ENCODE measurements around the gene UNC5C. TPM values are rescaled to one million over a fixed set of nuclear protein-coding genes. Genes with fewer than 3 reads are reported as not detected.

UNC5C gene
- total RNA-seq, 2 experiments from 2014 or later = not detected

- no peak for DNase-seq
- Mint-ChIP-seq H3K4me3 (no peak overlapping the region), H3K27me3 (no peaks in the 10 kb centered on the region), H3K4me1 (ENCODE audit: low read depth) (peaks cover 22% of the 10 kb centered on the region), H3K27ac (no peak overlapping the region), H3K36me3 (ENCODE audit: low read depth) (no peaks in the 10 kb centered on the region), H3K9me3 (no peaks in the 10 kb centered on the region)
- TF ChIP-seq CTCF (IDR thresholded peaks at IDR 0.05) = no peak
- POLR2A ChIA-PET = no interaction called here
- CTCF ChIA-PET = no interaction called here
- no peak for ATAC-seq
- intact Hi-C loops (cut with micrococcal nuclease) = no loop called here
Observed at GRCh38 chr4:95191537-95191936, 357.2 kb downstream of the UNC5C start.

- Mint-ChIP-seq H3K9me3 (no peaks in the 10 kb centered on the region), H3K36me3 (ENCODE audit: low read depth) (no peaks in the 10 kb centered on the region), H3K4me1 (ENCODE audit: low read depth) (peaks cover 22% of the 10 kb centered on the region), H3K4me3 (no peak overlapping the region), H3K27me3 (no peaks in the 10 kb centered on the region), H3K27ac (no peak overlapping the region)
- intact Hi-C loops (cut with micrococcal nuclease) = no loop called here
- ChIA-PET POLR2A (no interaction called here), CTCF (no interaction called here)
- TF ChIP-seq CTCF (IDR thresholded peaks at IDR 0.05) = no peak
- ATAC-seq (no peak), DNase-seq (no peak)
Observed at GRCh38 chr4:95190751-95191436, 357.9 kb downstream of the UNC5C start.

- Mint-ChIP-seq H3K4me1 (ENCODE audit: low read depth) (peaks cover 22% of the 10 kb centered on the region), H3K9me3 (no peaks in the 10 kb centered on the region), H3K36me3 (ENCODE audit: low read depth) (no peaks in the 10 kb centered on the region), H3K27me3 (no peaks in the 10 kb centered on the region), H3K4me3 (no peak overlapping the region), H3K27ac (peak overlapping the region; percentile 25)
- ChIA-PET POLR2A (no interaction called here), CTCF (interaction anchor here (1.3 kb wide), 1 partner anchor 16 kb away, joined by 3 read pairs; no protein-coding TSS in a partner anchor)
- intact Hi-C loops (cut with micrococcal nuclease) = no loop called here
- no peak for DNase-seq
- ATAC-seq = no peak
- no peak for TF ChIP-seq CTCF (IDR thresholded peaks at IDR 0.05)
Observed at GRCh38 chr4:95188701-95189370, 359.9 kb downstream of the UNC5C start.

GRCh38 chr4:95186666-95187065 lies 362.1 kb downstream of the UNC5C start:
- H3K27me3 Mint-ChIP-seq = no peaks in the 10 kb centered on the region
- no peak overlapping the region for H3K27ac Mint-ChIP-seq
- no peaks in the 10 kb centered on the region for H3K36me3 Mint-ChIP-seq (ENCODE audit: low read depth)
- ChIA-PET POLR2A (no interaction called here), CTCF (interaction anchor here (1.0 kb wide), 1 partner anchor 18 kb away, joined by 3 read pairs; no protein-coding TSS in a partner anchor)
- intact Hi-C loops (cut with micrococcal nuclease) = no loop called here
- H3K9me3 Mint-ChIP-seq = no peaks in the 10 kb centered on the region
- H3K4me3 Mint-ChIP-seq = no peak overlapping the region
- TF ChIP-seq CTCF (IDR thresholded peaks at IDR 0.05) = no peak
- ATAC-seq = no peak
- peaks cover 18% of the 10 kb centered on the region for H3K4me1 Mint-ChIP-seq (ENCODE audit: low read depth)
- DNase-seq = no peak

- Mint-ChIP-seq H3K9me3 (no peaks in the 10 kb centered on the region), H3K4me1 (ENCODE audit: low read depth) (peaks cover 8% of the 10 kb centered on the region), H3K4me3 (no peak overlapping the region), H3K27me3 (no peaks in the 10 kb centered on the region), H3K27ac (no peak overlapping the region), H3K36me3 (ENCODE audit: low read depth) (no peaks in the 10 kb centered on the region)
- ChIA-PET CTCF (no interaction called here), POLR2A (no interaction called here)
- DNase-seq (no peak), ATAC-seq (no peak)
- intact Hi-C loops (cut with micrococcal nuclease) = no loop called here
- no peak for TF ChIP-seq CTCF (IDR thresholded peaks at IDR 0.05)
Observed at GRCh38 chr4:95183656-95184408, 364.9 kb downstream of the UNC5C start.

Data from activated CD8-positive, alpha-beta T cell treated with anti-CD3 and anti-CD28 coated beads for 36 hours (primary cell).